Measurements from ENCODE around the gene CENPF.

DNA sequence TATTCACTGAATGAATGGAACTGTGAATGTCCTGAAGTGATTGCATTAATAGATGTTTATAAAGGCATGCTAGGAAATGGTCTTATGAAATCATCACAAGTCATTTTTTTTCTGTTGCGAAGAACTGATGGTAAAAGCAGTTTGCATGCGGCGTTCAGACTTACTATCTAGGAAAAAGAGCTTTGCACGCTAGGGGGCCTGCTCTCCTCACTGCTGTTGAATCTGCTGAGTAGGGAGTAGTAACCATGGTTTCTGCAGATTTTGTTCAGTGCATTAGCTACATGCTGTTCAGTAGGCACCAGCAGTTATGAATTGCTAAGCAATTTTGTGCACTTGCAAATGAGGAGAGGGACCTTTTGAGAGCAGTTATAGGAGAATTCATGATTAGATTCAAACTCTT, 57.9 kb downstream of the CENPF start:
- TF ChIP-seq, protein P1, sequence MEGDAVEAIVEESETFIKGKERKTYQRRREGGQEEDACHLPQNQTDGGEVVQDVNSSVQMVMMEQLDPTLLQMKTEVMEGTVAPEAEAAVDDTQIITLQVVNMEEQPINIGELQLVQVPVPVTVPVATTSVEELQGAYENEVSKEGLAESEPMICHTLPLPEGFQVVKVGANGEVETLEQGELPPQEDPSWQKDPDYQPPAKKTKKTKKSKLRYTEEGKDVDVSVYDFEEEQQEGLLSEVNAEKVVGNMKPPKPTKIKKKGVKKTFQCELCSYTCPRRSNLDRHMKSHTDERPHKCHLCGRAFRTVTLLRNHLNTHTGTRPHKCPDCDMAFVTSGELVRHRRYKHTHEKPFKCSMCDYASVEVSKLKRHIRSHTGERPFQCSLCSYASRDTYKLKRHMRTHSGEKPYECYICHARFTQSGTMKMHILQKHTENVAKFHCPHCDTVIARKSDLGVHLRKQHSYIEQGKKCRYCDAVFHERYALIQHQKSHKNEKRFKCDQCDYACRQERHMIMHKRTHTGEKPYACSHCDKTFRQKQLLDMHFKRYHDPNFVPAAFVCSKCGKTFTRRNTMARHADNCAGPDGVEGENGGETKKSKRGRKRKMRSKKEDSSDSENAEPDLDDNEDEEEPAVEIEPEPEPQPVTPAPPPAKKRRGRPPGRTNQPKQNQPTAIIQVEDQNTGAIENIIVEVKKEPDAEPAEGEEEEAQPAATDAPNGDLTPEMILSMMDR (conservative IDR thresholded peaks at IDR 0.05): peak; percentile 26; the same call in 1 of the 2 replicates
- no peak for TF ChIP-seq EZH2 (IDR thresholded peaks at IDR 0.05; ENCODE audit: low read depth)

Data from PC-9 (cell line).